Measurements from ENCODE around the gene NBEA.

Gene NBEA

DNA sequence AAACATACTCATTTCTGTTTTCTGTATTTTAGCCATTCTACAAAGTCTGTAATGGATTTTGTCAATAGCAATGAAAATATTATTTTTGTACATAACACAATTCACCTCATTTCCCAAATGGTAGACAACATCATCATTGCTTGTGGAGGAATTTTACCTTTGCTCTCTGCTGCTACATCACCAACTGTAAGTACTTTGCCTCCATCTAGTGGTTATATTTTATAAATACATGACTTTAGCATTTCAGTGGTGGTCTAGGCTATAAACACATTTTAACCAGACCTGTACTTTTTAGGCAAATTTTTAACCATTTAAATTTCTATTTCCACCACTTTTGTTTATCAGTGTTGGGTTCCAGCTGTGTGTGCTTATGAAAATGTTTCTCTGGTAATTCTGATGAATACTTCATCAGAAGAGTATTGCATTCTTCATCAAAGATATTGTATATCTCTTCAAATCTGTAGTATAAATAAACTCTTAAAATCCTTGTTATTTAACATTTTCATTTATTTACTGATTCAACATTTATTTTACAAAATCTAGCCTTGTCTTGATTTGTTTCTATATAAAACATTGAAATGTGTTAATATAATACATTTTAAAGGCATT is 222.4 kb downstream of the NBEA start:
- no peak overlapping the region for H3K4me3 ChIP-seq (ENCODE audit: low read depth, low read length)
- no peaks in the 10 kb centered on the region for H3K27me3 ChIP-seq (ENCODE audit: insufficient read depth, low read length)
- H3K36me3 ChIP-seq (ENCODE audit: insufficient read depth, low read length): no peaks in the 10 kb centered on the region
- no peak overlapping the region for H2AFZ ChIP-seq (ENCODE audit: low read length, unreplicated experiment)
- no peaks in the 10 kb centered on the region for H3K79me2 ChIP-seq (ENCODE audit: control insufficient read depth, insufficient read depth, low read length, unreplicated experiment)
- no peaks in the 10 kb centered on the region for H3K4me1 ChIP-seq (ENCODE audit: control insufficient read depth, insufficient read depth, low read length, unreplicated experiment)
- H3K27ac ChIP-seq (ENCODE audit: low read depth, low read length): no peak overlapping the region

DNA sequence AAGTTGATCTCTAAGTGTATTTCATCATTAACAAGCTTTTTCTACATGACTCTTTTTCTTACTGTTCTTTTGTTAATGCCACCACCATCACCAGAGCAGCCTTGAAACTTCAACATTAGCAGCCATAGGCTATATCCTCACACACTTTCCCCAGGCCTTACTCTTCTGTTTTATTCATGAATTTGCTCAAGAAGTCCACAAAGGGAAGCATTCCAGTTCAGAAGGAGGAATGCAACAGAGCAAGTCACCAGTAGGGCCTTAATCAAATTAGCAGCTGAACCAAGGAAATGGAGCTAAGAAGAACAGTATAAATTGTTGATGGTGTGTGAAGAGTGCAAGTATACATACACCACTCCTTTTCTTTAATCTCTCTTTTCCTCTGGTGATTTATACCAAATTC is 223.1 kb downstream of the NBEA start:
- H3K4me3 ChIP-seq (ENCODE audit: low read depth, low read length): no peak overlapping the region
- H3K27me3 ChIP-seq (ENCODE audit: insufficient read depth, low read length): no peaks in the 10 kb centered on the region
- no peaks in the 10 kb centered on the region for H3K79me2 ChIP-seq (ENCODE audit: control insufficient read depth, insufficient read depth, low read length, unreplicated experiment)
- H3K36me3 ChIP-seq (ENCODE audit: insufficient read depth, low read length): no peaks in the 10 kb centered on the region
- no peak overlapping the region for H2AFZ ChIP-seq (ENCODE audit: low read length, unreplicated experiment)
- no peak overlapping the region for H3K27ac ChIP-seq (ENCODE audit: low read depth, low read length)
- H3K4me1 ChIP-seq (ENCODE audit: control insufficient read depth, insufficient read depth, low read length, unreplicated experiment): no peaks in the 10 kb centered on the region

DNA sequence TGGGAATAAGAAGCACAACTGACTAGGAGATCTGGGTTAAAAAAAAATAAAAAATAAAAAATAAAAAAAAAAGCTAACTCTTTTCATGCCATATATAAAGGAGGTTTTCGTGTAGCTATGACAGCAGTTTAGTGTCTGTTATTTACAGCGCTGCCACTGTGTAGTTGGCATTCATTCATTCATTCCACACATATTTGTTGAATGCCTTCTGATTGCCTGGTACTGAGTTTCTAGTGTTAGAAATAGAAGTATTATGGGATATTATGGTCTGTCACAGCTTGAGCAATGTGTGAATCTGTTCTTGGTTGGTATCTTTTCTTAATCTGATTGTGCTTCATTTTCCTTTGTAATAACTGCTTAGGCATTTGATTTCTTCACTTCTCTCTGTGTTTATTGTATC is 237.4 kb downstream of the NBEA start:
- Histone ChIP-seq H3K4me1 (ENCODE audit: control insufficient read depth, insufficient read depth, low read length, unreplicated experiment) (no peaks in the 10 kb centered on the region), H2AFZ (ENCODE audit: low read length, unreplicated experiment) (no peak overlapping the region), H3K27ac (ENCODE audit: low read depth, low read length) (no peak overlapping the region), H3K36me3 (ENCODE audit: insufficient read depth, low read length) (no peaks in the 10 kb centered on the region), H3K79me2 (ENCODE audit: control insufficient read depth, insufficient read depth, low read length, unreplicated experiment) (no peaks in the 10 kb centered on the region), H3K4me3 (ENCODE audit: low read depth, low read length) (no peak overlapping the region), H3K27me3 (ENCODE audit: insufficient read depth, low read length) (no peaks in the 10 kb centered on the region)

DNA sequence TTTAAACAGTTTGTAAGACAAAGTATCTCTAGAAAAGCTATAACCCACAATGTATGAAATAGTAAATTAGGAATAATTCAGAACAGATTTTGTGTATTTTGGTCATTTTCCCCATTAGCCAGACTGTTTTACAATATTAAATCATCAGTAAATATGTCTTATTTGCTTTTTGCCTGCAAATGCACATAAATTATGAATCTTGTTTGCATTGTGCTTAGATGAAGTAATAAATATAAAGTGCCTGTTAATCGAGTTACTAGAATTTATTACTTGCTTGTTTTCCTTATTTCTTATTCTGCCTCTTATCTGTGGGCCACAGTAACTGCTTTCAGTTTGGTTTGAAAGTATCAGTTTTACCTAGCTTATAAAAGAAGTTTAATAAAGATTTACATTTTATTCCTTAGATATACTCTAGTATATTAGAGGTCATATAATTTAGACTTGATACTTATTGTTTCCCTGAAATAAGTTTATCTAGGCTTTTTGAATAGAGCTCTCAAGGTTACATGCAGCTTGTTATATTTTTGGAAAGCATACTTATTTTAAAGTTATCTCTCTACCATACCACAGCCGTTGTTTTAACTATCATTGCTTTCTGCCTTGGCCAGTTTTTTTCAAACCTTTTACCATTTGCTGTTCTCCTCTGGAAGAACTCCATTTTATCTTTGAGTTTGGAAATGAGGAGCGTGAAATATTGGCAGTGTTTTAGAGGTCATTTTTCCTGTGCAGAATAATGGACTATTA is 238.0 kb downstream of the NBEA start:
- Histone ChIP-seq H3K4me3 (ENCODE audit: low read depth, low read length) (no peak overlapping the region), H3K27ac (ENCODE audit: low read depth, low read length) (no peak overlapping the region), H3K27me3 (ENCODE audit: insufficient read depth, low read length) (no peaks in the 10 kb centered on the region), H3K36me3 (ENCODE audit: insufficient read depth, low read length) (no peaks in the 10 kb centered on the region), H2AFZ (ENCODE audit: low read length, unreplicated experiment) (no peak overlapping the region), H3K79me2 (ENCODE audit: control insufficient read depth, insufficient read depth, low read length, unreplicated experiment) (no peaks in the 10 kb centered on the region), H3K4me1 (ENCODE audit: control insufficient read depth, insufficient read depth, low read length, unreplicated experiment) (no peaks in the 10 kb centered on the region)

DNA sequence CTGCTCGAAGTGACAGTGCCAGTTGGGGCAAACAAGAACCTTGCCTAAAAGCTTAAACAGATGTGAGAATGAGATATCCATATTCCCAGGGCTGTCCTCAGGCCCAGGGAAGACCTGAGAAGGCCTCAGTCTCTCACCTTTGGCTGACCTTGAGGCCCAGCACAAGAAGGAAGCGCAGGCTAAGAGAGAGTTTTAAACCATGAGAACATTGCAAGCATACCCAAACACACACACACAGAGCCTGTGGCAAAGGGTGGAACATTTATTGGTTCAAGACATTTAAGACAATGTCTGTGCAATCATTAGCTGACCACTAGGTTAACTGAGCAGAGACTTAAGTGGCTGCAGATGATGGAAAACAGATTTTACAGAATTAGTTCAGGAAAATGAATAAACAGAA is 248.2 kb downstream of the NBEA start:
- no peak overlapping the region for H3K4me3 ChIP-seq (ENCODE audit: low read depth, low read length)

DNA sequence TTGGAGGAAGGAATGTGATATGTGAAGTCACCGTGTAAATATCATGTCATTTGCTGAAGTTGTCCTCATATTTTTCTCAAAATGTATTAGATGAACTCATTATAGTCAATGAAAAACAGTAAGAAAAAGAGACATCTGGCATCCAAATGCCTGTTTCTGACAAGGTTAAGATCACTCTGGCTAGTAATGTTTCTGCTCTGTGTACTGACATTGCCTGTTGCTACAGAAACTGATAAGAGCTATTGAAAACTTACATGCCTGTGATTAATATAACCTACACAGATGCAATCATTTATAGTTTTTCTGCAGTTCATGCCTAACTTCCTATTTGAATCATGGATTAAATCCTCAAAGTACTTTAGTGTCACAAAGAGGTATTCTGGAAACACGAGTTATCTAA is 249.8 kb downstream of the NBEA start:
- H3K27me3 ChIP-seq (ENCODE audit: insufficient read depth, low read length): no peaks in the 10 kb centered on the region
- H3K4me1 ChIP-seq (ENCODE audit: control insufficient read depth, insufficient read depth, low read length, unreplicated experiment): no peaks in the 10 kb centered on the region
- H3K79me2 ChIP-seq (ENCODE audit: control insufficient read depth, insufficient read depth, low read length, unreplicated experiment): no peaks in the 10 kb centered on the region
- no peaks in the 10 kb centered on the region for H3K36me3 ChIP-seq (ENCODE audit: insufficient read depth, low read length)
- H3K4me3 ChIP-seq (ENCODE audit: low read depth, low read length): no peak overlapping the region
- no peak overlapping the region for H3K27ac ChIP-seq (ENCODE audit: low read depth, low read length)
- H2AFZ ChIP-seq (ENCODE audit: low read length, unreplicated experiment): no peak overlapping the region

More for the DNA sequence above, 248.2 kb downstream of the NBEA start:
- H3K79me2 ChIP-seq (ENCODE audit: control insufficient read depth, insufficient read depth, low read length, unreplicated experiment): no peaks in the 10 kb centered on the region
- no peaks in the 10 kb centered on the region for H3K36me3 ChIP-seq (ENCODE audit: insufficient read depth, low read length)
- H2AFZ ChIP-seq (ENCODE audit: low read length, unreplicated experiment): no peak overlapping the region
- no peak overlapping the region for H3K27ac ChIP-seq (ENCODE audit: low read depth, low read length)
- H3K27me3 ChIP-seq (ENCODE audit: insufficient read depth, low read length): no peaks in the 10 kb centered on the region
- H3K4me1 ChIP-seq (ENCODE audit: control insufficient read depth, insufficient read depth, low read length, unreplicated experiment): no peaks in the 10 kb centered on the region

DNA sequence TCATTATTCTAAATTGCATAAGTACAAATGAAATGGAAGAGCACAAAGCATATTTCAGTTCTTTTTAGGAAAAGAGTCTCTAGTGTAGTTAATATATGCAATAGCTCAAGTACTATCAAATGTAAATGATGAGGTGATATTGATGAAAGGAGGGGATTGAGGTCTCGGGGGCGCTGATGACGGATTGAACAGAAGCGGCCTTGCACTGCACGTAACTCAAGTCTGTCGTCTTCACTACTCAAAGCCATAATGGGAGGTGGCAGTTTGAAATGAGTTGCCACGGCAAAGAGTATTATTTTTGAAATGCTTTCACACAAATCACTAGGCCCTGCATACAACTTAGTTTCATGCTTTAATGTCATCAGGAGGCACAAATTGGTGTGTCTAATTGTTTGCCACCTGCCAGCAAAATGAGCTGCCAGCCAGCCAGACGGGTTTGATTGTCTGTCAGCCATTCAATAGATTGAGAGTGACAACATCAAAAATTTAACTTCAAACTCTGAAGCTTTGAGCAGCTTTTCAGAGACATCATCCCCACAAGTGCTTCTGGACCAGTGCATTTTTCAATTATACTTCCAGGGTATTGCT is 256.6 kb downstream of the NBEA start:
- H3K4me3 ChIP-seq (ENCODE audit: low read depth, low read length): no peak overlapping the region
- H3K27me3 ChIP-seq (ENCODE audit: insufficient read depth, low read length): no peaks in the 10 kb centered on the region
- H3K79me2 ChIP-seq (ENCODE audit: control insufficient read depth, insufficient read depth, low read length, unreplicated experiment): no peaks in the 10 kb centered on the region
- no peak overlapping the region for H2AFZ ChIP-seq (ENCODE audit: low read length, unreplicated experiment)
- no peaks in the 10 kb centered on the region for H3K4me1 ChIP-seq (ENCODE audit: control insufficient read depth, insufficient read depth, low read length, unreplicated experiment)
- no peaks in the 10 kb centered on the region for H3K36me3 ChIP-seq (ENCODE audit: insufficient read depth, low read length)
- no peak overlapping the region for H3K27ac ChIP-seq (ENCODE audit: low read depth, low read length)

DNA sequence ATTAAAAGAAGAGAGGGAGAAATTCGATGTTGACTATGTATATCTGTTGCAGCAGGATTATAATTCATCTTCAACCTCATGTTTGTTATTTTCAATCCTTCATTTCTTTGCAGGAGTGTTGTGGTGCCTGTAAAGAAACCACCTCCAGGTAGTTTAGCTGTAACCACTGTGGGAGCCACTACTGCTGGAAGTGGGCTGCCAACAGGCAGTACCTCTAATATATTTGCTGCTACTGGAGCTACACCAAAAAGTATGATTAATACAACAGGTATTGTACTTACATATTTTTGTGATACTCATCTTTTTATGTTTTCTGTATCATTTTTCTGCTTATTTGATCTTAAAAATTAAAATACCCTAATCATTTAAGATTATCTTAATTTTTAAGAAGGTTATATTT is 266.5 kb downstream of the NBEA start:
- Histone ChIP-seq H3K4me1 (ENCODE audit: control insufficient read depth, insufficient read depth, low read length, unreplicated experiment) (no peaks in the 10 kb centered on the region), H3K79me2 (ENCODE audit: control insufficient read depth, insufficient read depth, low read length, unreplicated experiment) (no peaks in the 10 kb centered on the region), H3K27me3 (ENCODE audit: insufficient read depth, low read length) (no peaks in the 10 kb centered on the region), H3K36me3 (ENCODE audit: insufficient read depth, low read length) (no peaks in the 10 kb centered on the region), H2AFZ (ENCODE audit: low read length, unreplicated experiment) (no peak overlapping the region), H3K4me3 (ENCODE audit: low read depth, low read length) (no peak overlapping the region), H3K27ac (ENCODE audit: low read depth, low read length) (no peak overlapping the region)

DNA sequence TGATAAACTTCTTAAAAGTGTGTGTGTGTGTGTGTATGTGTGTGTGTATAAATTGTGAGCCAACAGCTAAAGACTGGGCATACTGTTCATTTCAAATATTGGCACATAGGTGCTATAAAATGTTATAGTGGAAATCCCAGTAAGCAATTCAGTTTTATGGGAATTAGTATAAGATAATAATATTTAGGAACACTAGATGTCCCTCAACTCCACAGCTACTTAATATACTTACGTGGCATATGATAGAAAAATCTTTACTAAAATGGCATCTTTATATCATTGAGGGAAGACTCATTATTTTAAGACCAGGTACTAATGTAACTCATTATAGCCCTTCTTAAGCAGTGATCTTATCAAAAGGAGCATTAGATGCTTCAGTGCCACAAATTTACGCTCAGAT is 268.2 kb downstream of the NBEA start:
- Histone ChIP-seq H2AFZ (ENCODE audit: low read length, unreplicated experiment) (no peak overlapping the region), H3K27ac (ENCODE audit: low read depth, low read length) (no peak overlapping the region), H3K4me3 (ENCODE audit: low read depth, low read length) (no peak overlapping the region), H3K36me3 (ENCODE audit: insufficient read depth, low read length) (no peaks in the 10 kb centered on the region), H3K4me1 (ENCODE audit: control insufficient read depth, insufficient read depth, low read length, unreplicated experiment) (no peaks in the 10 kb centered on the region), H3K27me3 (ENCODE audit: insufficient read depth, low read length) (no peaks in the 10 kb centered on the region), H3K79me2 (ENCODE audit: control insufficient read depth, insufficient read depth, low read length, unreplicated experiment) (no peaks in the 10 kb centered on the region)

DNA sequence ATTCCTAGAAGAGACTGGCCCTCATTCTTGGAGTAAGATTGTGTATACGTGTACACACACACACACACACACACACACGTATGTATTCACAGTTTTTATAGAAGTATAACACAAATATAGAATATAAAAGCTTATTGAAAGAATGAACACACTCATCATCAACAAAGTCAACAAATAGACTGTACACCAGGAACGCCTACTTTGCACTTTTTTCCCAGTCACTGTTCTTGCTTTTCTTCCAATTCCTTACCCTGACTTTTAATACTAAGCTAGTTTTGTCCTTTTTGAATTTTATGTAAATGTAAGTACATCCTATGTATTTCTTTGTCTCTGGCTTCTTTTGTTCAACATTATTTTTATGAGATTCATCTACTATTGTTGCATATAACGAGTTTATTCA is 269.9 kb downstream of the NBEA start:
- no peak overlapping the region for H2AFZ ChIP-seq (ENCODE audit: low read length, unreplicated experiment)

DNA sequence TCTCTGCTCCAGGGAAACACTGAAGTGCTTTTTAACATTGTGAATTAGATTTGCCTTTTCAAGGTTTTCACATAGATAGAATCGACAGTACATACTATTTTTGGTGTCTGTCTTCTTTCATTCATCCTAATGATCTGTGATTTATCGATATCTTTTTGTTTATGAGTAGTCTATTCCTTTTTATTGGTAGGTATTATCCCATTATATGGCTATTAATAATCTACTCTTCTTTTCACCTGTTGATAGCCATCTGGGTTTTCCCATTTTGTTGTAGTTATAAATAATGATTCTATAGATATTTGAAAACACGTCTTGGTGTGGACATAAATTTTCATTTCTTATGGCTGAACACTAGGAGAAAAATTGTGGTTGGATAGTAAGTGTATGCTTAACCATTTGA is 271.8 kb downstream of the NBEA start:
- Histone ChIP-seq H3K27me3 (ENCODE audit: insufficient read depth, low read length) (no peaks in the 10 kb centered on the region), H3K4me3 (ENCODE audit: low read depth, low read length) (no peak overlapping the region), H3K79me2 (ENCODE audit: control insufficient read depth, insufficient read depth, low read length, unreplicated experiment) (no peaks in the 10 kb centered on the region), H3K4me1 (ENCODE audit: control insufficient read depth, insufficient read depth, low read length, unreplicated experiment) (no peaks in the 10 kb centered on the region), H3K36me3 (ENCODE audit: insufficient read depth, low read length) (no peaks in the 10 kb centered on the region), H3K27ac (ENCODE audit: low read depth, low read length) (no peak overlapping the region), H2AFZ (ENCODE audit: low read length, unreplicated experiment) (no peak overlapping the region)

More for the DNA sequence above, 269.9 kb downstream of the NBEA start:
- H3K79me2 ChIP-seq (ENCODE audit: control insufficient read depth, insufficient read depth, low read length, unreplicated experiment): no peaks in the 10 kb centered on the region
- no peak overlapping the region for H3K27ac ChIP-seq (ENCODE audit: low read depth, low read length)
- no peaks in the 10 kb centered on the region for H3K36me3 ChIP-seq (ENCODE audit: insufficient read depth, low read length)
- no peaks in the 10 kb centered on the region for H3K27me3 ChIP-seq (ENCODE audit: insufficient read depth, low read length)
- no peak overlapping the region for H3K4me3 ChIP-seq (ENCODE audit: low read depth, low read length)
- H3K4me1 ChIP-seq (ENCODE audit: control insufficient read depth, insufficient read depth, low read length, unreplicated experiment): no peaks in the 10 kb centered on the region
